ENCODE data around the gene HOXA3. TPM values are rescaled to one million over a fixed set of nuclear protein-coding genes. Genes with fewer than 3 reads are reported as not detected.

The HOXA3 gene
- total RNA-seq, 1 experiment from 2014 or later: 9.2 TPM

- H3K4me3 ChIP-seq (replicated peaks in 1 of 2; ENCODE audit: low read depth in 1 of 2, low read length in 2 of 2): no peak overlapping the region
- H4K20me1 ChIP-seq (ENCODE audit: insufficient read depth): no peaks in the 10 kb centered on the region
- DNase-seq (ENCODE audit: low read depth, low spot score): no peak
- no peak overlapping the region for H2AFZ ChIP-seq (ENCODE audit: low read depth, low read length, poor library complexity, severe bottlenecking)
- no peaks in the 10 kb centered on the region for H3K9me3 ChIP-seq (ENCODE audit: control insufficient read depth in 1 of 2, insufficient read depth in 1 of 2, low read depth in 1 of 2, low read length in 2 of 2)
- ChIA-PET POLR2A (no interaction called here), RAD21 (ENCODE audit: low non-redundant PET in 1 of 2, low total read pairs in 2 of 2, uncharacterized antibody in 2 of 2, unreplicated experiment in 2 of 2) (no interaction called here), CTCF (no interaction called here)
- ATAC-seq: no peak
- no peak overlapping the region for H3K9ac ChIP-seq (ENCODE audit: low read length)
- H3K79me2 ChIP-seq (ENCODE audit: insufficient read depth, low read length): peaks cover 4% of the 10 kb centered on the region; the same call in 1 of the 2 replicates
- H3K27ac ChIP-seq (ENCODE audit: low read depth, low read length): no peak overlapping the region
- BruUV-seq (replicated peaks): no TSS peak
- intact Hi-C loops (cut with micrococcal nuclease): no loop called here
- H3K27me3 ChIP-seq (ENCODE audit: insufficient read depth, low read length): peaks cover 12% of the 10 kb centered on the region; the same call in 1 of the 2 replicates
- H3K36me3 ChIP-seq (ENCODE audit: control insufficient read depth in 1 of 2, insufficient read depth in 2 of 2, low read length in 2 of 2): no peaks in the 10 kb centered on the region
- H3K4me1 ChIP-seq (ENCODE audit: control insufficient read depth in 1 of 2, insufficient read depth in 2 of 2, low read length in 2 of 2): peaks cover 44 to 74% of the 10 kb centered on the region in 2 experiments
- no peak for TF ChIP-seq FOSL1 (IDR thresholded peaks at IDR 0.05; ENCODE audit: low read depth)
- TF ChIP-seq RAD21 (IDR thresholded peaks at IDR 0.05; ENCODE audit: low read depth): no peak
- no peak for TF ChIP-seq ZFX (IDR thresholded peaks at IDR 0.05)
- no peak for TF ChIP-seq EZH2phosphoT487 (IDR thresholded peaks at IDR 0.05; ENCODE audit: borderline replicate concordance)
- no peak for TF ChIP-seq SIN3A (IDR thresholded peaks at IDR 0.05; ENCODE audit: low read depth)
- TF ChIP-seq REST (IDR thresholded peaks at IDR 0.05; ENCODE audit: low read depth): no peak
- no peak for TF ChIP-seq ZBTB33 (IDR thresholded peaks at IDR 0.05; ENCODE audit: extremely low read depth, insufficient replicate concordance, low read length)
- TF ChIP-seq EGR1 (IDR thresholded peaks at IDR 0.05; ENCODE audit: low read depth): no peak
- no peak for TF ChIP-seq MAX (IDR thresholded peaks at IDR 0.05)
- TF ChIP-seq ATF3 (IDR thresholded peaks at IDR 0.05): no peak
- no peak for TF ChIP-seq TCF7L2 (IDR thresholded peaks at IDR 0.05; ENCODE audit: borderline replicate concordance, extremely low read depth, insufficient read depth, insufficient read length)
- TF ChIP-seq ZNF274 (IDR thresholded peaks at IDR 0.05; ENCODE audit: low read depth, low read length): no peak
- TF ChIP-seq CTCF (IDR thresholded peaks at IDR 0.05 in 2 of 3, conservative IDR thresholded peaks at IDR 0.05 in 1 of 3; ENCODE audit: borderline replicate concordance in 1 of 3, insufficient read depth in 1 of 3, low read depth in 2 of 3, low read length in 2 of 3): no peak
- TF ChIP-seq POLR2AphosphoS5 (IDR thresholded peaks at IDR 0.05; ENCODE audit: low read depth, low read length): no peak
- TF ChIP-seq JUND (IDR thresholded peaks at IDR 0.05): no peak
- TF ChIP-seq ELF1 (IDR thresholded peaks at IDR 0.05; ENCODE audit: borderline replicate concordance, low read depth): no peak
- no peak for TF ChIP-seq CEBPB (IDR thresholded peaks at IDR 0.05; ENCODE audit: low read depth)
- no peak for TF ChIP-seq CBX3 (IDR thresholded peaks at IDR 0.05; ENCODE audit: low read depth)
- TF ChIP-seq SP1 (IDR thresholded peaks at IDR 0.05; ENCODE audit: low read depth): no peak
- TF ChIP-seq SRF (IDR thresholded peaks at IDR 0.05; ENCODE audit: low read depth): no peak
- no peak overlapping the region for H3K4me2 ChIP-seq (ENCODE audit: low read length)
- no peaks in the 10 kb centered on the region for H3K9me2 ChIP-seq (ENCODE audit: insufficient read depth)
These were observed 34.4 kb downstream of the HOXA3 start for GRCh38 chr7:27117887-27118491.

All from HCT116 (cell line).